CD4-positive, alpha-beta T cell (primary cell): ENCODE measurements around the gene ITSN1. TPM values are rescaled to one million over a fixed set of nuclear protein-coding genes. Genes with fewer than 3 reads are reported as not detected.

Source experiments
- ATAC-seq: fragments of 200-7000 bp; cut with Tn5 transposase; one replicate; pipeline ENCODE4 v1.10.0; 2022; ENCODE audit warnings: mild to moderate bottlenecking; ENCODE audit not compliant: poor library complexity
- CTCF ChIA-PET: fragments of 350-600 bp; sonication (Branson Sonifier 250); formaldehyde crosslinking; loops from one replicate; lab custom pipeline; 2021; ENCODE audit warnings: antibody characterized with exemption, inconsistent platforms; lab: Charles Lee
- POLR2A ChIA-PET: fragments of 350-600 bp; sonication (Branson Sonifier 250); formaldehyde crosslinking; loops from one replicate; lab custom pipeline; 2021; ENCODE audit warnings: antibody characterized with exemption, inconsistent platforms; lab: Charles Lee
- DNase-seq, 14 experiments: peaks; one replicate each; pipeline ENCODE4 v3.0.0-alpha.2; 2013 to 2020; ENCODE audit warnings: mixed read lengths in 2 of 14
- H3K27ac ChIP-seq, 2 donors: one replicate each; pipeline versions ENCODE4 v1.5.1 to v1.7.0; 2013; ENCODE audit warnings: low read length in 2 of 2, low read depth in 1 of 2, mild to moderate bottlenecking in 1 of 2
- H3K27me3 ChIP-seq, 2 experiments: 1 replicate in 1 of 2; 2 replicates in 1 of 2; pipeline versions ENCODE4 v1.6.1 to v1.7.0; 2013; ENCODE audit warnings: low read length in 2 of 2, control low read depth in 1 of 2, mild to moderate bottlenecking in 1 of 2, moderate library complexity in 1 of 2; ENCODE audit not compliant: insufficient read depth in 2 of 2, control insufficient read depth in 1 of 2
- H3K36me3 ChIP-seq: one replicate; pipeline ENCODE4 v1.6.1; 2013; ENCODE audit warnings: low read length, control low read depth; ENCODE audit not compliant: insufficient read depth
- H3K4me1 ChIP-seq: one replicate; pipeline ENCODE4 v1.6.1; 2013; ENCODE audit warnings: low read length, control low read depth; ENCODE audit not compliant: insufficient read depth
- H3K4me3 ChIP-seq: one replicate; pipeline ENCODE4 v1.5.1; 2013; ENCODE audit warnings: mild to moderate bottlenecking, low read length, moderate library complexity
- H3K9me3 ChIP-seq, 2 experiments: 1 replicate in 1 of 2; 2 replicates in 1 of 2; pipeline versions ENCODE4 v1.6.1 to v1.7.0; 2013; ENCODE audit warnings: low read length in 2 of 2, mild to moderate bottlenecking in 2 of 2, control low read depth in 1 of 2, moderate library complexity in 1 of 2; ENCODE audit not compliant: control insufficient read depth in 1 of 2, insufficient read depth in 1 of 2
- H3K27ac Mint-ChIP-seq: one replicate; pipeline ENCODE4 v1.8.0; 2020; ENCODE audit warnings: mixed read lengths
- H3K27me3 Mint-ChIP-seq: one replicate; pipeline ENCODE4 v1.8.0; 2021; ENCODE audit warnings: mixed read lengths
- H3K36me3 Mint-ChIP-seq: one replicate; pipeline ENCODE4 v1.8.0; 2021; ENCODE audit warnings: low read depth, mixed read lengths
- H3K4me1 Mint-ChIP-seq: one replicate; pipeline ENCODE4 v1.8.0; 2021; ENCODE audit warnings: low read depth, mixed read lengths
- H3K4me3 Mint-ChIP-seq: one replicate; pipeline ENCODE4 v1.8.0; 2020; ENCODE audit warnings: mild to moderate bottlenecking, mixed read lengths
- H3K9me3 Mint-ChIP-seq: one replicate; pipeline ENCODE4 v1.8.0; 2020; ENCODE audit warnings: mixed read lengths
- intact Hi-C, 2 experiments: fragments of 100-400 bp; cut with DNase I in 1 of 2; cut with micrococcal nuclease in 1 of 2; formaldehyde crosslinking; loops; one replicate each; pipeline versions ENCODE4 v1.15.1 to v1.9.0; 2023 to 2025; cut with DNase I, micrococcal nuclease
- total RNA-seq, 174 experiments: library from RNA in 2 of 174; stranded (reverse) in 2 of 174; gene quantifications; one replicate each; pipeline ENCODE4 v1.2.3 and lab custom pipeline; 2021 to 2026
- TF ChIP-seq, protein P1 (sequence below): fragments of 200-600 bp; IDR thresholded peaks from one replicate; pipeline ENCODE4 v1.8.0; 2022; ENCODE audit warnings: antibody characterized with exemption, mild to moderate bottlenecking

Gene ITSN1
- total RNA-seq, 2 experiments from 2014 or later, result 2.1 to 3.0 TPM

GRCh38 chr21:33897739-33898138 is 255.4 kb downstream of the ITSN1 start:
- intact Hi-C loops, result loop anchor here in 1 of 2 experiments (10.0 kb wide), 1 partner anchor 253 kb away; the partner anchor contains the start of genes CRYZL1 and ITSN1
- H3K36me3 Mint-ChIP-seq, result peaks cover 16% of the 10 kb centered on the region

GRCh38 chr21:33898586-33898985 is 256.3 kb downstream of the ITSN1 start:
- DNase-seq (no peak), ATAC-seq (no peak)
- ChIA-PET POLR2A (interaction anchor here (0.6 kb wide), 1 partner anchor 471 kb away, joined by 3 read pairs; no protein-coding TSS in a partner anchor), CTCF (no interaction called here)
- Mint-ChIP-seq H3K27me3 (no peaks in the 10 kb centered on the region), H3K9me3 (no peaks in the 10 kb centered on the region), H3K4me1 (peaks cover 14% of the 10 kb centered on the region), H3K27ac (no peak overlapping the region), H3K36me3 (peaks cover 25% of the 10 kb centered on the region), H3K4me3 (no peak overlapping the region)
- intact Hi-C loops, result loop anchor here in 1 of 2 experiments (10.0 kb wide), 1 partner anchor 254 kb away; the partner anchor contains the start of genes CRYZL1 and ITSN1
- no peak overlapping the region for H3K4me3 ChIP-seq
- TF ChIP-seq, protein P1, sequence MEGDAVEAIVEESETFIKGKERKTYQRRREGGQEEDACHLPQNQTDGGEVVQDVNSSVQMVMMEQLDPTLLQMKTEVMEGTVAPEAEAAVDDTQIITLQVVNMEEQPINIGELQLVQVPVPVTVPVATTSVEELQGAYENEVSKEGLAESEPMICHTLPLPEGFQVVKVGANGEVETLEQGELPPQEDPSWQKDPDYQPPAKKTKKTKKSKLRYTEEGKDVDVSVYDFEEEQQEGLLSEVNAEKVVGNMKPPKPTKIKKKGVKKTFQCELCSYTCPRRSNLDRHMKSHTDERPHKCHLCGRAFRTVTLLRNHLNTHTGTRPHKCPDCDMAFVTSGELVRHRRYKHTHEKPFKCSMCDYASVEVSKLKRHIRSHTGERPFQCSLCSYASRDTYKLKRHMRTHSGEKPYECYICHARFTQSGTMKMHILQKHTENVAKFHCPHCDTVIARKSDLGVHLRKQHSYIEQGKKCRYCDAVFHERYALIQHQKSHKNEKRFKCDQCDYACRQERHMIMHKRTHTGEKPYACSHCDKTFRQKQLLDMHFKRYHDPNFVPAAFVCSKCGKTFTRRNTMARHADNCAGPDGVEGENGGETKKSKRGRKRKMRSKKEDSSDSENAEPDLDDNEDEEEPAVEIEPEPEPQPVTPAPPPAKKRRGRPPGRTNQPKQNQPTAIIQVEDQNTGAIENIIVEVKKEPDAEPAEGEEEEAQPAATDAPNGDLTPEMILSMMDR, result no peak
- no peaks in the 10 kb centered on the region for H3K9me3 ChIP-seq
- peaks cover 7% of the 10 kb centered on the region for H3K4me1 ChIP-seq
- no peak overlapping the region for H3K27ac ChIP-seq
- H3K27me3 ChIP-seq, result no peaks in the 10 kb centered on the region
- H3K36me3 ChIP-seq, result peaks cover 21% of the 10 kb centered on the region

More at GRCh38 chr21:33897739-33898138, 255.4 kb downstream of the ITSN1 start:
- no peaks in the 10 kb centered on the region for H3K9me3 ChIP-seq
- Mint-ChIP-seq H3K4me3 (no peak overlapping the region), H3K27me3 (no peaks in the 10 kb centered on the region), H3K27ac (no peak overlapping the region), H3K4me1 (peaks cover 14% of the 10 kb centered on the region), H3K9me3 (no peaks in the 10 kb centered on the region)
- CTCF ChIA-PET, result no interaction called here
- TF ChIP-seq, protein P1, result no peak
- peaks cover 12% of the 10 kb centered on the region for H3K36me3 ChIP-seq
- H3K27ac ChIP-seq, result no peak overlapping the region
- POLR2A ChIA-PET, result no interaction called here
- no peak for DNase-seq
- no peaks in the 10 kb centered on the region for H3K27me3 ChIP-seq
- no peak for ATAC-seq
- peaks cover 7% of the 10 kb centered on the region for H3K4me1 ChIP-seq
- no peak overlapping the region for H3K4me3 ChIP-seq

GRCh38 chr21:33899199-33899598 is 256.9 kb downstream of the ITSN1 start:
- Mint-ChIP-seq H3K4me1 (peaks cover 13% of the 10 kb centered on the region), H3K9me3 (no peaks in the 10 kb centered on the region), H3K27ac (no peak overlapping the region), H3K36me3 (peaks cover 31% of the 10 kb centered on the region), H3K4me3 (no peak overlapping the region), H3K27me3 (no peaks in the 10 kb centered on the region)
- intact Hi-C loops, result loop anchor here in 1 of 2 experiments (10.0 kb wide), 1 partner anchor 254 kb away; the partner anchor contains the start of genes CRYZL1 and ITSN1
- Histone ChIP-seq H3K4me1 (peaks cover 7% of the 10 kb centered on the region), H3K4me3 (no peak overlapping the region), H3K9me3 (no peaks in the 10 kb centered on the region), H3K27ac (no peak overlapping the region), H3K27me3 (no peaks in the 10 kb centered on the region), H3K36me3 (peaks cover 27% of the 10 kb centered on the region)
- ChIA-PET CTCF (no interaction called here), POLR2A (interaction anchor here (0.6 kb wide), 1 partner anchor 471 kb away, joined by 3 read pairs; no protein-coding TSS in a partner anchor)
- TF ChIP-seq, protein P1, result no peak
- DNase-seq (no peak), ATAC-seq (no peak)
